HFF-Myc (cell line): Measurements from ENCODE around the gene RYR2.

Source experiments
- DNase-seq: peaks from one replicate; pipeline ENCODE4 v3.0.0-alpha.2; 2011; ENCODE audit warnings: low read depth; ENCODE audit errors: extremely low read depth
- H3K4me3 ChIP-seq: replicated peaks from 2 replicates; pipeline ENCODE4 v1.5.1; 2011; ENCODE audit warnings: low read depth, mild to moderate bottlenecking, control low read depth, low read length
- TF ChIP-seq, protein P1 (sequence below): IDR thresholded peaks from 2 replicates; pipeline ENCODE4 v1.5.1; 2012; ENCODE audit warnings: mild to moderate bottlenecking, low read depth, low read length, control low read depth; ENCODE audit errors: missing control alignments

Gene RYR2

GRCh38 chr1:237296861-237297260, 254.9 kb downstream of the RYR2 start:
- TF ChIP-seq, protein P1, sequence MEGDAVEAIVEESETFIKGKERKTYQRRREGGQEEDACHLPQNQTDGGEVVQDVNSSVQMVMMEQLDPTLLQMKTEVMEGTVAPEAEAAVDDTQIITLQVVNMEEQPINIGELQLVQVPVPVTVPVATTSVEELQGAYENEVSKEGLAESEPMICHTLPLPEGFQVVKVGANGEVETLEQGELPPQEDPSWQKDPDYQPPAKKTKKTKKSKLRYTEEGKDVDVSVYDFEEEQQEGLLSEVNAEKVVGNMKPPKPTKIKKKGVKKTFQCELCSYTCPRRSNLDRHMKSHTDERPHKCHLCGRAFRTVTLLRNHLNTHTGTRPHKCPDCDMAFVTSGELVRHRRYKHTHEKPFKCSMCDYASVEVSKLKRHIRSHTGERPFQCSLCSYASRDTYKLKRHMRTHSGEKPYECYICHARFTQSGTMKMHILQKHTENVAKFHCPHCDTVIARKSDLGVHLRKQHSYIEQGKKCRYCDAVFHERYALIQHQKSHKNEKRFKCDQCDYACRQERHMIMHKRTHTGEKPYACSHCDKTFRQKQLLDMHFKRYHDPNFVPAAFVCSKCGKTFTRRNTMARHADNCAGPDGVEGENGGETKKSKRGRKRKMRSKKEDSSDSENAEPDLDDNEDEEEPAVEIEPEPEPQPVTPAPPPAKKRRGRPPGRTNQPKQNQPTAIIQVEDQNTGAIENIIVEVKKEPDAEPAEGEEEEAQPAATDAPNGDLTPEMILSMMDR: no peak
- DNase-seq: no peak
- no peak overlapping the region for H3K4me3 ChIP-seq

DNA sequence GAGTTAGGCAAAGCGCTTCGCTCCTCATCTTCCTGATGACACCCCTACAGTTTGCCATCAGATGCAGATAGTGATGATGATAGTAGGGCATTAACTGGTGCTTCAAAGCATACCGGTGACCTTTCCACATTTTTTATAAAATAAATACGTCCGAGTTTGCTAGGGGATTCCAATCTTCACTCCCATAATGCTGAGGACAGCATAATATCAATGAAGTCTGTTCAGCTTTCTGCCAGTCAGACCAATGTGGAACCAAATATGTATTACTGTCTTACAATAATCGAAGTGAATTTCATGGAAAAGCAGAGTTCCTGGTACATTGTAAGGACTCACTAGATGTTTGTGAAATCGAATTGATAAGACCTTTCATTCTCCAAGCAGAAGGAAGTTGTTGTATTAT, 258.7 kb downstream of the RYR2 start:
- TF ChIP-seq, protein P1: no peak
- H3K4me3 ChIP-seq: no peak overlapping the region
- DNase-seq: no peak

GRCh38 chr1:237303929-237304328, 261.9 kb downstream of the RYR2 start:
- no peak for DNase-seq
- H3K4me3 ChIP-seq: no peak overlapping the region
- TF ChIP-seq, protein P1: no peak

GRCh38 chr1:237306726-237307125, 264.7 kb downstream of the RYR2 start:
- TF ChIP-seq, protein P1: no peak
- DNase-seq: no peak
- no peak overlapping the region for H3K4me3 ChIP-seq

DNA sequence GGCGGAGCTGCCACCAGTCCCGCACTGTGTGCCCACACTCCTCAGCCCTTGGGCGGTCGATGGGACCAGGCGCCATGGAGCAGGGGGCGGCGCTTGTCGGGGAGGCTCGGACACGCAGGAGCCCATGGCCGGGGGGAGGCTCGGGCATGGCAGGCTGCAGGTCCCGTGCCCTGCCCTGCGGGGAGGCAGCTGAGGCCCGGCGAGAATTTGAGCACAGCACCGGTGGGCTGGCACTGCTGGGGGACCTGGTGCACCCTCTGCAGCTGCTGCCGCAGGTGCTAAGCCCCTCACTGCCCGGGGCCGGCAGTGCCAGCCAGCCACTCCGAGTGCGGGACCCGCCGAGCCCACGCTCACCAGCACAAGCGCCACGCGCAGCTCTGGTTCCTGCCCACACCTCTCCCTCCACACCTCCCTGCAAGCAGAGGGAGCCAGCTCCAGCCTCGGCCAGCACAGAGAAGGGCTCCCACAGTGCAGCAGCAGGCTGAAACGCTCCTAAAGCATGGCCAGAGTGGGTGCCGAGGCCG, 267.7 kb downstream of the RYR2 start:
- no peak overlapping the region for H3K4me3 ChIP-seq
- TF ChIP-seq, protein P1: no peak
- DNase-seq: no peak

DNA sequence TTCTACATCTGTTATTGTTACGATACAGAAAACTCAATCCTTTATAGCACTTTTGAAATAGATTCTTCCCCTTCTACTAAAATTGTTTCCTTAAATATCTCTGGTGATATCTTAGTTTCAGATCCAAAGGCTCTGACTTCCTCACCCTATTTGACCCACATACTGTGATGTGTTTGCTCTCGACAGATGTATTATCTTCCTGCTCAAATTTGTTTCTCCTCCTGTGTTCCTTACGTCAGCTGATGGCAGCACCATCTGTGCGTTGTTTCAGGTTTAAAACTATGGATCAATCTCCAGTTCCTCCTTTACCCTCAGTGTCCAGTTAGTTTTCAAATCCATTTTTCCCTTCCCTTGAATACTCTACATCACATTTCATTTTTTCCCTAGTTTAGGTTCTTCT, 274.4 kb downstream of the RYR2 start:
- no peak for DNase-seq
- H3K4me3 ChIP-seq: no peak overlapping the region
- TF ChIP-seq, protein P1: no peak

DNA sequence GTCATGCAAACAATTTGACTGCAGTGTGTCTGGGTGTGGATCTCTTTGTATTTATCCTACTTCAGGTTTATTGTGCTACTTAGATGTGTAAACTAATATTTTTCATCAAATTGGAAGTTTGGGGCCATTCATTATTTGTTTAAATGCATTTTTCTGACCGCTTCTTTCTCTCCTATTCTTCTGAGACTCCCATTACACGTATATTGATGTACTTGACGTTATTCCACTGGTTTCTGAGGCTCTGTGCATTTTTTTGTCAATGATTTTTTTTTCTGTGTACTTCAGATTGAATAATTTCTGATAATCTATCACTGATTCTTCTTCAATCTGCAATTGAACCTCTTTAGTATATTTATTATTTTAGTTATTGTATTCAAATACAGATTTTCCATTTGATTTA, 276.8 kb downstream of the RYR2 start:
- TF ChIP-seq, protein P1: no peak
- H3K4me3 ChIP-seq: no peak overlapping the region
- DNase-seq: no peak
